NCI-H1092 treated with DMSO at 0.1 percent for 48 hours (cell line): ENCODE measurements around the gene CD74.

Source experiments
- DNase-seq: peaks from one replicate; lab custom pipeline; 2025; lab: John Stamatoyannopoulos, UW

CD74 gene

DNA sequence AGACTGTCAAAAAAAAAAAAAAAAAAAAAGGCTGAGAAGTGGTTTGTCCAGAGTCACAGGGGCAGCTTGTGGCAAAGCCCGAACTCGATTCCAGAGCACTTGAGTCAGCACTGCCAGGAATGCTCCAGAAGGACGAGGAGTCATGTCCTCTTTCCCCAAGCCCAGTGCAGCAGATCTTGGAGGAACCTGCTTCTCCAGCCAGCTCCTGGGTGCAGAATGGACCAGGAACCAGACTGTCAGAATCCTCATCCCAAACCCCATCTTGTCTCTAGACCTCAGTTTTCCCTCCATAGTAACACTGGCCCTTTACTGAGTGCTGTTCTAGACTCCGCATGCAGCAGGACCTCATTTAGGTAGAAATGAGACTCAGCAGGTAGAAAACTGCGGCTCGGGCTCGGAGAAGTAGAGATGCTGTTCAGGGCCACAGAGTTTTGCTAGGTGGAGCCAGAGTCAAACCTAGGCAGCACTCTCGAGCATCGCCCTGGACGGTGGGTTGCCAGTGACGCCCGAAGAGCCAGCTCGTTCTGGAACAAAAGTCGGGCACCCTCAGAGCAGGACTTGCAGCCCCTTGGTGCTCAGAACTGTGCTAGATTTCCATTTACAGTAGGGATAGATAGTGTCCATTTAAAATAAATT lies 15.4 kb downstream of the CD74 start:
- DNase-seq: no peak

DNA sequence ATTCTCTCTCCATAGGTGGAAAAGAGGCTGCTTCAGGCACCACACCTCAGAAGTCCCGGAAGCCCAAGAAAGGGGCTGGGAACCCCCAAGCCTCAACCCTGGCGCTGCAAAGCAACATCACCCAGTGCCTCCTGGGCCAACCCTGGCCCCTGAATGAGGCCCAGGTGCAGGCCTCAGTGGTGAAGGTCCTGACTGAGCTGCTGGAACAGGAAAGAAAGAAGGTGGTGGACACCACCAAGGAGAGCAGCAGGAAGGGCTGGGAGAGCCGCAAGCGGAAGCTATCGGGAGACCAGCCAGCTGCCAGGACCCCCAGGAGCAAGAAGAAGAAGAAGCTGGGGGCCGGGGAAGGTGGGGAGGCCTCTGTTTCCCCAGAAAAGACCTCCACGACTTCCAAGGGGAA lies 16.4 kb downstream of the CD74 start:
- no peak for DNase-seq

DNA sequence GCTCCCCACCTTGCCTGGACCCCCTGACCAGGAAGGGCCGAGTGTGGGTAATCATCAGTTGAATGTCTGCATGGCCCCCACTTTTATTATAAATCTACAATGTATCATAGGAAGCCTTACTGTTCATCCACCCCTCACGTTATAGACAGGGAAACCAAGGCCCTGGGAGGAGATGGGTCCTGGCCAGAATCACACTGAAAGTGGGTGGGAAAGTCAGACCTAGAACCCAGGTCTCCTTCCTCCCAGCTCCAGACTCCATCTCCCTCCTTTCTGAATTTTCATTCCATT lies 17.1 kb downstream of the CD74 start:
- no peak for DNase-seq

DNA sequence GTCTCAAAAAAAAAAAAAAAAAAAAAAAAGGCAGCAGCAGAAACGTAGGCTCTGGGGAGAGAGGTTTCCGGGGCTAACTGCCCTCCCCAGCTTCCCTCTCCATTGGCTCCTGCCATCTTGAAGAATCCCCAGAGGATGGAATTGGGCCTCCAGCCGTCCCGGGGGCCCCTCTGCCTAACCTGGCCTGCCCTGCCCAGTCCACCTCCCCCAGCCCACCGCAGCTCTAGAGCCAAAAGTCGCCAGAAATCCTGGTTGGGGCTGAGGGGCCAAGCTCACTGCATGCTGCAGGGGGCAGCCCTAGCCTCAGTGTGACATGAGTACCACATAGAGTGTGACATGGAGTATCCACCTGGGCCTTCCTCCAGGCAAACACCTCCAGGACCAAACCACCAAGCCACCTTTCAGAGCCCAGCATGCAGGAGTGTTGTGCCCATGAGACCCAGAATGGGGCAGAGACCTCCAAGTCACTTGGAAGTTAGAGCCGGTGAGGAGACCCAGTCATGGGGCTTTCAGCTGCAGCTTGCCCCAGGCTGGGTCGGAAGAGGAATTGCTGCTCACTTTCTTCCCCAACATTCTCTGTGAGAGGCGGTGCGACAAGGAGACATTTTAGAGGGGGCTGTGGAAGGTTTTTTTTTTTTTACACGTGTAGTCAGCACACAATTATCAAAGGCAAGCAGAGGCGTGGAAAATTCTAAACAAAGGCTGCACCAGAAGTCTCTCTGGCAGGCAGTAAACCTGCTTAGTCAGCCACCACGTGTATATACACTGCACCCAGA lies 17.6 kb downstream of the CD74 start:
- DNase-seq: no peak

DNA sequence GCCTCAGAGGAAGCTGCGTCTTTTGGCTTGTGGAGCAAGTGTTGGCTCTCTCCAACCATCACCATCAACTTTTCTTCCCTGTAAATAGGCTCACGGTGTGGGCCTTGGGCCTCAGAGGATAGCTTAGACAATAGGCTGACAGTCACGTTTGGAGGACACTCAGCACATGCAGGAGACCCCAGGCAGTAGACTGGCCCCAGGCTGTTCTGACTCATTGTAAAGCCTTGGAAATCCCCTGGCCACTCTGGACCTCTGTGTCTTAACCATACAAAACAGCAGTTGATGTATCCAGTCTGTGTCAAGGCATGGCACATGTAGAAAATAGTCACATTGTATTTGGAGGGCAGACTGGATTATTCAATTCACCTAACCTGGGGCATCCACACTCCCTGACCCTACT lies 18.6 kb downstream of the CD74 start:
- DNase-seq: no peak

DNA sequence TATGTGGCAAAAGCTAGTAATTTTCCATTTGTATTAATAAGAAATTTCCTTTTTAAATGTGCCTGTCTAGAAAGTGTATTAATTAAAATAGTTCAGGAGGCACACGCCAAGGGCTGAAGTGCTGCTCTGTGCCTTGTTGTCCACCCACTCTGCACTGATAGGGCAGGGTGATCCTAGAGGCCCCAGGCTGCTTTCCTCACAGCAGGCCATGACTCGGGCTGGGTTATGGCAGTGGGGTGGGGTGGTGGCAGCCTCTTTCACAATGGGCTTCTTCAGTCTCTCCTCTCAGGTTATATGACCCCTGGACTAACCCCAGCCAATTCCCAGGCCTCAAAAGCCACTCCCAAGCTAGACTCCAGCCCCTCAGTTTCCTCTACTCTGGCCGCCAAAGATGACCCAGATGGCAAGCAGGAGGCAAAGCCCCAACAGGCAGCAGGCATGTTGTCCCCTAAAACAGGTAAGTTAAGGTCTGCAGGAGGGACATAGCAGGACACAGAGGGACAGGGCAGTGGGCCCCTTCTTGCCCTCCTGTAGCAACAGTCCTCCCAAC lies 19.5 kb downstream of the CD74 start:
- DNase-seq: no peak

DNA sequence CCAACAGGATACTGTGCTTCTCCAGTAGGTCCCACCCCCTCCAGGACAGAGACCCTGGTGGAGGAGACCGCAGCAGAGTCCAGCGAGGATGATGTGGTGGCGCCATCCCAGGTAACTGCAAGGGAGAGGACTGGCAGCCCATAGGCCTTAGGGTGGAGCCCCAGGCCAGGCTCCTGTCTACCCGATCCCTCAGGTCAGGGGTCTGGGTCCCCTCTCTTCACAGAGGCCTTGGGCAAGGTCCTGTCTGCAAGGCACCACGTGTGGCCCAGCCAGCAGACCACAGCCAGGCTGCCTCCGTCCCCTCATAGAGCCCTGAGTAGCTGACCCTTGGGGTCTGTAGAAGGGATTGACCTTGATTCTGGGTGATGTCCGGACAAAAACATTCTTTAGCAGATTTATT lies 20.0 kb downstream of the CD74 start:
- DNase-seq: no peak

DNA sequence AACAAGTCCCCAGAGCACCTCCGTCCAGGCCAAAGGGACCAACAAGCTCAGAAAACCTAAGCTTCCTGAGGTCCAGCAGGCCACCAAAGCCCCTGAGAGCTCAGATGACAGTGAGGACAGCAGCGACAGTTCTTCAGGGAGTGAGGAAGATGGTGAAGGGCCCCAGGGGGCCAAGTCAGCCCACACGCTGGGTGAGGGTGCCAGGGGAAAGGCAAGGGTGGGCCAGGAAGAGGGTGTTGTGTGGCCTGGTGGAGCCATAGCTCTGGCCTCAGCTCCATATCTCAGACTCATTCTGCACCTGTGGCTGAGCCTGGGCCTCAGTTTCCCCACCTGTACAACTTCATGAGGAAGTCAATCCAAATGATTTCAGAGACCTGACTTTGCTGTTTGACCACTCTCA lies 20.7 kb downstream of the CD74 start:
- no peak for DNase-seq

DNA sequence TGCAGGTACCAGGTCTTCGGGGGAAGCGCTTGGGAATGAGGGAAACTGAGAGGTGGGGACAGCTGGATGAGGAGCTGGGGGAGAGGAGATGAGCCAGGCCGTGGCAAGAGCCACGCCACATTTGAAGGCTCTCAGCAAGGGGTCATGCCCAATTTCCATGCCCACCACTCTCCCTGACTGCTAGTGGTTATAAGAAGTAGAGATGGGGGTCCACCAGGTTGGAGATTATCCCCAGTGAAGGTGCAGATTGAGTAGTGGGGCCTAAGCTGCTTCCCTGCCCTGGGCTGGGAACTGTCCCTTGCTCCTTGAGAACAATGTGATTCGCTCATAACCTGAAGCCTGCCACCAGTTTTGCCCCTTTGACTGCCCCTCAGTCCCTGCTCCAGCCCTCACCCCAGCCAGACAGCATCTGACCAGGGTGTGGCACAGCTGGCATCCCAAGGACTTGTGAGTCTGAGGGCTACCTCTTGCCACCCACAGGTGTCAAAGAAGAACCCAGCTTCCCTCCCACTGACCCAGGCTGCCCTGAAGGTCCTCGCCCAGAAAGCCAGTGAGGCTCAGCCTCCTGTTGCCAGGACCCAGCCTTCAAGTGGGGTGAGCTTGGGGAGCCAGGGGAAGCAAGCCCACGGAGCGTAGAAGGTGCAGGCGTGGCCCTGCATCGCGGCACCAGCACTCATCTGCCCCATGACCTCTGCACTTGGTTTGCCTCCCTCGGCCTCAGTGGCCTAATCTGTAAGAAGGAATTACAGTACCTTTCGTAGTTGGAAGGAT lies 21.5 kb downstream of the CD74 start:
- DNase-seq: no peak

DNA sequence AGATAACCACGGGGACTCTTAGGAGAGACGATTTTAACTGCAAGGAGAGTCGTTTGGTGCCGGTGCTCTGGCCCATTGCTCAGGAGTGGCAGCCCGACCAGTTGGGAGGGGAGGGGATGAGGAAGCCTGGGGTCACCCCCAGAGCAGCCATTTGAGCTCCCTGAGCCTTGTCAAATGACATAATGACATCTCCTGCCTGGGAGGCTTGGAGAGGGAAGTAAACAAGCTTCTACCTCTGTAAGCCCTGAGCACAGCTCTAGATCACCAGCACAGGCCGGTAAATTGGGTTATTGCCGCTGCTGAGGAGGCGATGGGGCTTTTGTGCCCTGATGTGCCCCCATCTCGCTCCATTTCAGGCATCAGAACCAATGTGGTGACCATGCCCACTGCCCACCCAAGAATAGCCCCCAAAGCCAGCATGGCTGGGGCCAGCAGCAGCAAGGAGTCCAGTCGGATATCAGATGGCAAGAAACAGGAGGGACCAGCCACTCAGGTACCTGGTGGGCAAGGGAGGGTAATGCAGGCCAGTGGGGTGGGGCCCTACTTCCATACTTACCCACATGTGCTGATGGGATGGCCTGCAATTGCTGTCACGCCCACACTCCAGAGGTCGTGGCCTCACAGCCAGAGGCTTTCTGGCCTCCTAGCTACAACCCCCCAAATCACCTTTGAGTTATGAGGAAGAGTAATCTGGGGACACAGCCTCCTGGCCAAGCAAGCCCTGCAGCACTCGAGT lies 23.0 kb downstream of the CD74 start:
- no peak for DNase-seq

DNA sequence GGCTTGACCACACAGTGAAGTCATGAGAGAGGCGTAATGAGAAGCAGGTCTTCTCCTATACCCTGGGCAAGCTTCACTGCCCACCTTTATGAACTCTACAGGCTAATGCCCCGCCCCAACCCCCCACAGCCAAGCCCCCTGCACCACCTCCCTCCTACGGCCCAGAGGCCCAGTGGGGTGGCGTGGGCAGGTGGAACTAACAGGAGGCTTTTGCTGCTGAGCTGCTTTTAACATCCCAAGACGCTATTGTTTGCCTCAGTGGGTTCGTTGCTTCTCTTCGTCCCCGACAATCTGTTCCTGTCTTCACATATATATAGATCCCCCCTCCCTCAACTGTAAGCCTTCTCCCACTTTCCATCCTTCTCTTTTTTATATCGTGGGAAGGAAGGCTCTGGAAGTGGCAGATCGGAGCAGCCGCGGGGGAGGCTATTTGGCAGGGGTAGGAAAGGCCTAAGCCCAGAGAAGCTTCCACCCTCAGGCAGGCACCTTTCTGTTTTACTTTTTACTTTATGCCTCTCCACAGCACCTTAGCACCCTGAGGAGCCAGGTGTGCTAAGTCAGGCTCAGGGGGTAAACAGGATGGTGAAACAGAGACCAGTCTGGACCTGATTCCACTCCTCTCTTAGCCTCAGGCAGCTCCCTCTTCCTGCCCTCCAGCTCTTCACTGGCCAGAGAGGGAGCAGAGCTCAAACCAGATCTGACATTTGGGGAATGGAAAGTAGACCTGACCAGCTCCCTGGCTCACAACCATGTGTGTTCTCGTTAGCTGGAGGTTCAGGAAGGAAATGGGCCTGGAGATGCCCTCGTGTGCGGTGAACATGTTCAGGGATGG lies 26.5 kb downstream of the CD74 start:
- DNase-seq: no peak

DNA sequence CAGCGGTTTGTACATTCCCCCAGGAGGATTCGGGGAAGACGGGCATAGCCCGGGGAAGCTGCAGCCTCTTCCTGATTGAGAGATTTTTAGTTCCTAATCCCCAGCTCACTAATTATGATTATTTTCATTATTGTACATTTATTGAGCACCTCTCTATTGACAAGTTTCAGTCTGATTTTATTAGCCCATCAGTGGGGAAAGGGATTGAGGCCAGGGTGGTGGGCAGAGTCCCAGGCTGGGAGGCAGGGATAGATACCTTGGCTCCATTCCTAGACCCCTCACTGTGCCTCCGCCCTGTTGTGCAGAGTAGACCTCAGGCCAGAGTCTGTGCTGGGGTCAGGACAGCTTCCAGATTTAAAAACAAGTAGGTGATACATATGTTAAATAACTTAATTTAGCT lies 28.0 kb downstream of the CD74 start:
- no peak for DNase-seq

DNA sequence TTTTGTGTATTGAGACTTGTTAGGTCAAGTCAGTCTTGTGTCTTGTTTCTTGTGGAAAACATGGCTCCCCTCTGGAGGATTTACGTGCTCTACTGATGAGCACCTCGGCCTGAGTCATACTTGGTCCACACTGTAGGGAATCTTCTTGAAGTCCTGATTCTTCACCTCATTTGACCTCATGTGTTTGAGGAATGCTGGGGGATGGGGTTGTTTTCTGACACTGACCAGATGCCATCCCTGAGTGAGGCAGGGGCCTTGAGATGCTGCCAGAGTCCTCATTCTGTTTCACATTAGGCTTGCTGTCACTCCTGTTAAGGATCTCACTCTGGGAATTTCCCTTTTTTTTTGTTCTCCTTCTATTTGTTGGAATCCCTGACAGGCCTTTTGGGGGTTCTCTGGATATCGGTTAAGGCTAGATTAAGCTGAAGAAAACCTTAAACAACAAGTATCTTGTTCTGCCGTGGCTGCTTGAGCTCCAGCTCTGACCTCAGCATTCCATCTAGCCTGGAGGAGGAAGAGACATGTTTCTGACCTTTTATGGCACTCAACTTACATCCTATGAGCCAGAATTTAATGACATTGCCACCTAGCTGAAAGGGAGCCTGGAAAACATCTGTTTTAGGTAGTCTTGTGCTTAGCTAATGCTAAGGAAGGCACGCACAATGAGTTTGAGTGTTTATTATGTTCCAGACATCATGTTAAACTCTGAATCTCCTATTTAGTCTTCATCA lies 34.6 kb downstream of the CD74 start:
- DNase-seq: no peak

DNA sequence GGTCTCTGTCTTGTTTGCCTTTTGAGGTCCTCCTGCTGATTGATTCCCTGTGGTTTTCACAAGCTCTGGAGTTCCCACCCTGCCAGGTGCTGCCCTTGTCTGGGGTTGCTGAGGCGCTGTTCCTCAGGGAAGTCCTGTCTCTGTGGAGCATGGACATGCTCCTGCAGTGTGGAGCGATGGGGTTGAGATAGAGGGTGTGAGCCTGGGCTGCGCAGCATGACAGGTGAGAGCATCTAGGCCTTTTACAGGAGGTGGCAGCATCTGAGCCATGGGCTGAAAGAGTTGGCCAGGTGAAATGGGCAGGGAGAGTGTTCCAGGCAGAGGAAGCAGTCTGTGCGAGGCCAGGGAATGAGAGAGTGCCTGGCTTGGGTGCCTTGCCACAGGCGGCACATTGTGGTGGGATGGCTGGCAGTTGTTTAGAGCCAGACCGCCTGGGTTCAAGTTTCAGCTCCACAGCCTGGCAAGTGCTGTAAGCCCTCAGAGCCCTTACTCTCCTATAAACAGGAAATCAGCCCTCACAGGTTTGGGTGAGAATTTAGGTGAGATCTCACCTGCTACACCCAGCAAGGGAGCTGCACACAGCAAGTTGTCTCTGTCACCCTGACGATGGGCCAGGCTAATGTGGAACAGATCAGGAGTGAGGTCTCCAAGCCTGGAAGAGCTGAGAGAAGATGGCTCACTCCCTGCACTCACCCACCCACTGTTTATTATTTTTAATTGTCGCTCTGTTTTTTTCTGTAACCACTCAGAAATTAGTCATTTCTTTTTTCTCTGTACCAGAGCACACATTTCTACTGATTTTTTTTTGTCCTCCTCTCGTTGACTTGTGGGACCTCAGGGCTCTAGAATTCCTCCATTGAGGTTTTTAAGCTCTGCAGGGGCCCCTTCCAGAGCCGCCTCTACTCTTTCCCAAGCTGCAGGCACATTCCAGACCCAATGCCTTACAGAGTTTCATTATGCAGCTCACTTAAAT lies 35.6 kb downstream of the CD74 start:
- no peak for DNase-seq

DNA sequence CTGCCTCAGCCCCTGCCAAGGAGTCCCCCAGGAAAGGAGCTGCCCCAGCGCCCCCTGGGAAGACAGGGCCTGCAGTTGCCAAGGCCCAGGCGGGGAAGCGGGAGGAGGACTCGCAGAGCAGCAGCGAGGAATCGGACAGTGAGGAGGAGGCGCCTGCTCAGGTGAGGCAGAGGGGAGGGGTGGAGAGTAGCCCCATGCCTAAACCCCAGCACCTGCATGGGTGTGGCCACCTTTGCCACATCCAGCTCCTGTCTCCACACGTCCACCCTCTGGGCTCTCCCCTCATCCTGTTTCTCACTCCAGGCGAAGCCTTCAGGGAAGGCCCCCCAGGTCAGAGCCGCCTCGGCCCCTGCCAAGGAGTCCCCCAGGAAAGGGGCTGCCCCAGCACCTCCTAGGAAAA lies 38.1 kb downstream of the CD74 start:
- no peak for DNase-seq

DNA sequence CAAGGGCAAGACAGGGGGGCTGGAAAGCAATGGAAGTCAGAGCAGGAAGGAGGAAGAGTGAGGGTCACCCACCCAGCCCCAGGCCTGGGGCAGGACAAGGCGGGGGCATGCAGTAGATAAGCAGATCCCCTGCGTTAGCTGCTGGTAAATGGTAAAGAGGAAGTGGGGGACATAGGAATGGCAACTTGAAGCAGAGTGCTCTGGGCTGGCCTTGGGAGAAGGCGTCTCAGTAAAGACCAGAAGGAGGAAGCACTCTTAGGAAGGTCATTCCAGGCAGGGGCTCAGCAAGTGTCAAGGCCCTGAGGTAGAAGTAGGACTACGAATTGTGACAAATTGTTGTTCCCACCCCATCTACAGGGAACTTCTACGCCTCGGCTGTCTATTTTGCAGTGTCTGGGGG lies 40.1 kb downstream of the CD74 start:
- DNase-seq: no peak

DNA sequence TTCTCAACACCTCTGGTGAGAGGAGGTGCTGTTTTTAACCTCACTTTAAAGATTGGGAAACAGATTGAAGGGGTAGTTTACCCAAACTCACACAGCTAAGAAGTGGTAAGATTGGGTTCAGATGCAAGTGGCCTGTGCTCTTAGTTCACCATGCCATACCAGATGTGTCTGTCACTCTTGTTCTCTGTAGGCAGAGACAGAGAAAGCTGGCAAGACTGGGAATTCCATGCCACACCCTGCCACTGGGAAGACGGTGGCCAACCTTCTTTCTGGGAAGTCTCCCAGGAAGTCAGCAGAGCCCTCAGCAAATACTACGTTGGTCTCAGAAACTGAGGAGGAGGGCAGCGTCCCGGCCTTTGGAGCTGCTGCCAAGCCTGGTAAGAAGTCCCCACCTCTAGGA lies 44.2 kb downstream of the CD74 start:
- no peak for DNase-seq

DNA sequence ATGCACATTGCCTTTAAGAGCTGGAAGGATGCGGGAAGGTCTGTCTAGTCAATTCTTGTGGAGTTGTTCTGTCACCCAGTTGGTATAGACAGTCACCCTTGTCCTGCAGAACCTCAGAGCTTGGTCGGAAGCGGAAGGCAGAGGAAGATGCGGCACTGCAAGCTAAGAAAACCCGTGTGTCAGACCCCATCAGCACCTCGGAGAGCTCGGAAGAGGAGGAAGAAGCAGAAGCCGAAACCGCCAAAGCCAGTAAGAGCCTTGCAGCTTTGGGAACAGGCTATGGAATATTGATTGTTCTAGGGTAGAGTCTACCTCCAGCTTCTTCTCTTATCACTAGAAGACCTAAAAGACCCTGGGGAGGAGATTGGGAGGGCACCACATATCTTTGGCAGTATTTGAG lies 48.7 kb downstream of the CD74 start:
- no peak for DNase-seq

DNA sequence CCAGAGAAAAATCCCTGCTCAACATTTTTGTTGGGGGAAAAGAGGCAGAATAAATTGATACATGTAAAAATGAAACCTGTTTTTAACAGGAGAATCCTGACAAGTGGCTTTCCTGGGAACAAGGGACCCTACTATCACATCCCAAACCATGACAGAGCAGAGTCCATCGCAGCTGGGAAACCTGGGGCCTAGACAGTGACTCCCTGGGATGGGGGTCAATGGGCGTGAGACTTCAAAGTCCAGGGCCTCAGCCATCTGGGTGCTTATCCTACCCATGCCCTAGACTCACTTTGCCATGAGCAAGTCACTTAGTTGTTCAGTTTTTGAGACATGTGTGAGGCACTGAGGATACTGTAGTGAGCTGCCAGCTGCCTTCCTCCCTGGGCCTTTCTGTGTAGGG lies 49.5 kb downstream of the CD74 start:
- no peak for DNase-seq

DNA sequence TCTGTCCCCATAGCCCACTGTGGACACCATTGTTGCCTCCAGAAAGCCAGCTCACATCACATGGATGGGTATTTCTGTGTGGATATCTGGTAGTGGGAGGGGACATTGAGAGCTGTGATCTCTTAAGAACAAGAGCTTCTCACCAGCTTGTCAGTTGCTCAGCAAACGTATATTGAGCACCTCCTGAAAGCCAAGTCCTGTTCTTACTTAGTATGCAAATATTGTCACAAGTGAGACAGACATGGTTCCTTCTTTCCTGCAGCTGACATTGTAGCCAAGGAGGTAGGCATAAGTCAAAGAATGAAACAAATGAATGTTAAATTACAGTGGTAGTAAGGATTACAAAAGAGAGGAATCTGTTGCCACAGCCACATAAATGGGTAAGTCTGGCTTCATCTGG lies 51.4 kb downstream of the CD74 start:
- no peak for DNase-seq
